Stimulated activated naive CD8-positive, alpha-beta T cell treated with anti-CD3 and anti-CD28 coated beads, Interleukin-15, Interleukin-2, amounts not matched to agents 100 U/mL and 50 U/mL, for 24 hours (primary cell): ENCODE data around the gene LHX5.

Experiments used
- ATAC-seq: fragments of 150-1000 bp; cut with Tn5 transposase; one replicate; pipeline ENCODE4 v1.10.0; 2021
- DNase-seq: peaks from one replicate; pipeline ENCODE4 v3.0.0; 2021

LHX5 gene

DNA sequence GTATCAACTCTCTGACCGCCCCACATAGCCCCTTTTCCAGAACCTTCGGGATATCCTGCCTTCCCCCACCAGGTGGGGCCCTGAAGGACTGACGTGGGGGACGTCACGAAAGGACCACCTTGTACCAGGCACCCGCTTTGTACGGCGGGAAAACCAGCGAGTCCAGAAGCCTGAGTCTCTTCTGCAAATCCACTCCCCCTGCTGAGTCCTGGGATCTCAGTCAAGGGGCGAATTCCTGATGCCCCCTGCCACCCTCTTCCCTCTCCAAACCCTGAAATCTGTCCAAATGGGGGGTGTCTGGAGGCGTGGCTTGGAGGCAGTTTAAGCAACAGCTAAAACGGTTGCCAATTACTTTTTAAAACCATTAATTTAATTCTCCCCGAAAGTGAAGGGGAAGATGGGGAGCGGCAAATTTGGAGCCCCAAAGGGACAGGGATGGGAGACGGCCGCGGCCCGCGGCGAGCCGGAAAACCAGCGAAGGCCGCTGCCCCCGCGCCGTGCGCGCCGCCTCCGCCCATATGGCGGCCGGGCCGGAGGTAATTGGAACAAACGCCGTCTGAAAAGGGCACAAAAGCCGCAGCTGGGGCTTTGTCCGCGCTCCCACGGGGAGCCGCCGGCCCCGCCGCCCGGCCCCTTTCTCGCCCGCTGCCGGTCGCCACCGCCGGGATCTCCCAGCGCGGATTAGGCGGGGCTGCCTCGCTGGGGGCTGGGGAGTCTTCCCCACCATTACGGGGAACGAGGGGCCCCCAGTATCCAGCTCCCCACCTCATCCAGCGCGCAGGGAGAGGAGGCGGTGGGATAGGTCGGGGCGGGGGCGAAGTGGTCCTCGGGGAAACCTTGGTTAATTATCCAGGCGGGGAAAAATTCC lies 6.6 kb downstream of the LHX5 start:
- no peak for ATAC-seq
- no peak for DNase-seq

- ATAC-seq, result no peak
- no peak for DNase-seq
These were observed 7.3 kb downstream of the LHX5 start for GRCh38 chr12:113464452-113464775.

DNA sequence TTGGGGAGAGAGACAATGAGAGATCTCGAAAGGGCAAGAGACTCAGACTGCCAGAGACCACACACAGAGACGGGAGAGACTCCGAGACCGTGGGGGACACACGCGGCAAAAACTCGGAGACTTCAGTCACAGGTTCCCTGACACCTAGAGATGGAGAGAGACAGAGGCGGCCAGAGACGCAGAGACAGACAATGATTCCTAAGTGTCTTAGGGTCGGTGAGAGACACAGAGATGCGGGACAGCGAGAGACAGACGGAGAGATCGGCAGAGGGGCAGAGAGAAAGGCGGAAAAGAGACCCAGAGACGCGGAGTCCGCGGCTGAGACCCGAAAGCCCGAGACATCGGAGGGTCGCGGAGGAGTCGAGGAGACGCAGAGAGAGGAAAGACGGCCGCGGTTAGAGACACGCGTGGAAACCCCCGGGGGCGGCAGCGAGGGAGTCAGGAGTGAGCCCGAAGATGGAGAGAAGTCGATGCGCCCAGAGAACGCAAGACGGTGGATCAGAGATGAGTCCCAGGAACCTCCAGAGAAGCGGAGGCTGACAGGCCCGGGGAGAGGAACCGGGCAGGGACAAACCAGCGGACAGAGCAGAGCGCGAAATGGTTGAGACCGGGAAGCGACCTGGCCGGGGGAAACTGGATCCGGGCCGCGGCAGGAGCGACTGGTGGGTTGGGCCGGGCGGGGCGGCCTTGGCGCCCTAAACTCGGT lies 7.8 kb downstream of the LHX5 start:
- DNase-seq (no peak), ATAC-seq (no peak)

DNA sequence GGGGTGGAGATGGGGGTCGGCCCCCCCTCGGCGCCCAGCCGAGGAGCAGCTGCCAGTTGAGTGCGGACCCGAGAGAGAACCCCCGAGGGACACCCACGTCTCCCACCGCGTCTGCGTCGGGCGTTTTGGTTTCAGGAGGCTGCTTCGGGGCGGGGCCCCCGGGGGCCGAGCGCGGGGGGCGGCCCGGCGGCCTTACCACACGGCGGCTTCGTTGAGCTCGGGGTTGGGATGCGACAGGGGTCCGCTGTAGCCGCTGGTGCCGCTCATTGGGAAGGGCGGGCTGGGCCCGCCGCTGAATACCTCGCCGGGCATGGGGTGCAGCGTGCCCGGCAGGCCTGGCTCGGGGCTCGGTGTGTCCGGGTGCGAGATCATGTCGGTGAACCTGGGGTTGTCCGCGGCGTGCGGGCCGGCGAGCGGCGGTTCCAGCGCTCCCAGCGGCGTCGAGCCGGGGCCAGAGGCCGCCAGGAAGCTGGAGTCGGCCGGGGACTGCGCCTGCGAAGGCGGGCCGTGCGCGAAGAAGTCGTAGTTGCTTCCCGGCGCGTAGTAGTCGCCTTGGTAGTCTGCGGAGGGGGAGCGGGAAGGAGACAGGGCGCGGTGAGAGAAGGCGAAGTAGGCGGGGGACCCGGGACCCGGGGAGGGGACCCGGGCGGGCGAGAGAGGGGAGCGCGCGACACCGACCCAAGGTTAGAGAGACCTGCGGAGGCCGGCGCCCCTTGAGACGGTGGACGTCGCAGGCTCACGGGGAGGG lies 8.5 kb downstream of the LHX5 start:
- peak; percentile 12 for DNase-seq
- no peak for ATAC-seq

DNA sequence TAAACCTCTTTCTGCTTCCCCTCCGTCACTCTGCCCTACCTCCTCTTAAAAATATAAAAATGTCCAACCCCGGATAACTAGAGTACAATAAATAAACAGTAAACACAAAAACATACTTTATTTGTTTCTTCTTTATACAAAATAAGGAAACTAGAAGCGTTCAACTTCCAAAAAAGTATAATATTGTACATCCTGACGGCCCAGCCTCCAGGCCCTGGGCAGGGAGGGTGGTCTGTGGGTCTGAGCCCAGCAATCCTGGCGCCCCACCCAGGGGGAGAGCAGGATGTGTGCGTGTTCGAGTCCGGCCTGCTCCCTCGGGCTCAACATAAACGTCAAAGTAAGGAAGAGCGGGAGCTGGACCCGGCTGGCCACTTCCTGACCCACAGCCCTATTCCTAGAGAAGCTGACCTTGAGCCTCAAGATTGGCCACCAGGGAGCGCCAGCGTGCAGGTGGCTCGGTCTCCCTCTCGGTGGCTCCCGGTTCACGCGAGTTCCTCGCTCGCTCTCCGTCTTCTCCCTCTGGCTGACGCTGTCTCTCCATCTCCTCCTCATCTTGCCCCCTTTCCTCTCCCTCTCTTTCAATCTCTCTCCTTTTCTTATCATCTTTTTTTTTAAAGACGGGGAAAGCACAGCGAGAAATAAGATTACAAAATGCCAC lies 9.4 kb downstream of the LHX5 start:
- DNase-seq (peak; percentile 80), ATAC-seq (peak; percentile 57)

DNA sequence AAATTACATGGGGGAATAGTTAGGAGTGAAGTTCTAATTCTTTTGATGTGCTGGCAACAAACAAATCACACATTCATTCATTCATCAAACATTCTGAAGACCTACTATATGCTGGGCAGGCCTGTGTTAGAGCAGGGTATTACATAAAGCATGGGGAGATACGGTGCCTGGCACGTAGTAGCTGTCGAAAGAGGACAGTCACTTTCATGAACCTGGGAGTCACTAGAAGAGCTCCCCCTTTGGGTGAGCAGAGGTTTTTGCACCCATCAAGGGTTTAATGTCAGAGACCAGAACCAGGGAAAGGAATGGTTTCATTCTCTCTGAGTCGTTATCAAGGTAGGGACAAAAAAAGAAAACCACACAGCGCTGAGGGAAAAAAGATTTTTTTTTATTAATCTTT lies 10.0 kb downstream of the LHX5 start:
- DNase-seq, result no peak
- ATAC-seq, result no peak

DNA sequence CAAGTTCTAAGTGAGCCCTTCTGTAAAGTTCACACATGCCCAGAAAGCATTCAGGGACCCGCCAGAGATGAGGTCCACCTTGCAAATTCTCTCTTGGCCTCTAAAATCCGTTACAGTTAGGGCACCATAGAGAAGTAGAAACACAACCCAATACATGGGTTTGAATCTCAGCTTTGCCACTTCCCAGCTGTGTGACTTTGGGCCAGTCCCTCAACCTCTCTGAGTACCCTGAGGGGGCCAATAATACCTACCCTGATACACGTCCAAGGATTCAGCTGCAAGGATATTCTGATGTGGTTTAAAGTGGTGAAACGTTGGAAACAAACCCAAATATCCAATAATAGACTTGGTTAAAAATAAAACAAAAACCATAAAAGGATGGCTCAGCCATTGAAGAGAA lies 11.7 kb downstream of the LHX5 start:
- DNase-seq, result no peak
- no peak for ATAC-seq

- ATAC-seq, result no peak
- DNase-seq, result no peak
These were observed 14.0 kb downstream of the LHX5 start for GRCh38 chr12:113457710-113458109.

DNA sequence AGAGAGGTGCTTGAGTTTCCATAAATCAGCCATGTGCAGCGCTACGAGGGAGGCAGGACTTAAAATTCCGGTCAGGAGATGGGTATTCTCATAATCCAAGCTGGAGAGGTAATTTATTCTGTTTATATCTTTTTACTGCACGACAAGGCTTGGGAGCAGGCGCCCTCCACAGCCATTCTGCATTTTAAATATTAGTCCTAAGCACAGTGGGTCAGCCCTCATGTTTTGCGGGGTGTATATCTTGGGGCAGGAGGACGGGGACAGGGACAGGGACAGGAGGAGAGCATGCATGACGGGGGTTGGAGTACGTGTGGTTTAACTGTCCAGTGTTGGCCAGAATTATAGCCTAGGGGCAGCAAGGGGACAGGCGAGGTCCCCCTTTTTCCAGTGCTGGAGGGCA lies 14.5 kb downstream of the LHX5 start:
- no peak for DNase-seq
- ATAC-seq, result no peak

- DNase-seq (no peak), ATAC-seq (no peak)
These were observed 14.9 kb downstream of the LHX5 start for GRCh38 chr12:113456761-113457160.

GRCh38 chr12:113456199-113456598 lies 15.5 kb downstream of the LHX5 start:
- no peak for ATAC-seq
- DNase-seq, result no peak

DNA sequence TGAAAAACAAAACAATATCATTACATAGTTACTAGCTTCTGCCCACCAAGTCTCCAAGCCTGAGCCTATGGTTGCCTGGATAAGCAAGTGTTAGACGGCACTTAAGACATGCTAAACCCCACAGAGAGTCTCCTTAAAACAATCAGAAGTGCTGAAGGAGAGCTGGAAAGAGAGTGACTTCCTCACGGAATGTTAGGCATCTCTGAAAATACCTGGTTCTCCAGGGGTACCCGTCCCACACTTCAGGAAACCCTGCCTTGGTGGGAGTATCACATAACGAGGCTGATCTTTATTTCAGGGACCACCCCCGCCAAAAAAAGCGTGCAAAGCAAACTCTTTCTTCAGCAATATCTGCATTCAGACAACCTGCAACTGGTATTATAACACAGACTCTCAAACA lies 18.3 kb downstream of the LHX5 start:
- ATAC-seq (no peak), DNase-seq (no peak)

DNA sequence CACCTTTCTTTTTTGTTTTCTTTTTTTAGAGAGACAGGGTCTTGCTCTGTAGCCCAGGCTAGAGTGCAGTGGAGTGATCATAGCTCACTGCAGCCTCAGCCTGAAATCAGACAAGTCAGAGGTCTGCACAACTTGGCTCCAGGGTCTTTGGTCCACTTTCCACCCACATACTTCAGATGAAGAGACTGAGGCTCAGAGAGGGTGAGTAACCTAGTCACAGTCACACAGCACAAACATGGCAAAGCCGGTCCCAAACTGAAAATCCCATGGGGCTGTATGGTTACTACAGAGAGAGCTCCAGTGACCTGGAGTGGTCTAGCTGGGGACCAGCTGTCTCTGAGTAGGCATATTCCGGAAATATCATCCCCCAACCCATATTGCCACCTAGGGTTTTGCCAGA lies 19.2 kb downstream of the LHX5 start:
- no peak for DNase-seq
- no peak for ATAC-seq

GRCh38 chr12:113449839-113450238 lies 21.8 kb downstream of the LHX5 start:
- no peak for ATAC-seq
- DNase-seq, result no peak

DNA sequence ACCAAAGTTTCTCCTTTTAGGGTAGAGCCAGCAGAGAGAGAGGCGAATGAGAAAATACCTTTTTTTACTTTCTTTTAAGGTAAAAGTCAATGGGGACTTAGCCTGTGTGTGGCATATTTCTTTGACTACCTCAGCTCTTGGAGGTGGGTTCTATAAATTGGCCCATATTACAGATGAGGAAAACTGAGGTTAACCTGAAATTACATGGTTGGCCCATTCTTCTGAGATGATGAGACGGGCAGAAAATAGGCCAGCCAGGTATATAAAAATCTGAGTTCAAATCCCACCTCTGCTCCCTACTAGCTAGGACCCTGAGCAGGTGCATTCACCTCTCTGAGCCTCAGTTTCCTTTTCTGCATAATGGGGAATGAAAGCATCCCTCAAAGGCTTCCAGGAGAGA lies 22.4 kb downstream of the LHX5 start:
- DNase-seq (no peak), ATAC-seq (no peak)

GRCh38 chr12:113448873-113449272 lies 22.8 kb downstream of the LHX5 start:
- DNase-seq (no peak), ATAC-seq (no peak)

DNA sequence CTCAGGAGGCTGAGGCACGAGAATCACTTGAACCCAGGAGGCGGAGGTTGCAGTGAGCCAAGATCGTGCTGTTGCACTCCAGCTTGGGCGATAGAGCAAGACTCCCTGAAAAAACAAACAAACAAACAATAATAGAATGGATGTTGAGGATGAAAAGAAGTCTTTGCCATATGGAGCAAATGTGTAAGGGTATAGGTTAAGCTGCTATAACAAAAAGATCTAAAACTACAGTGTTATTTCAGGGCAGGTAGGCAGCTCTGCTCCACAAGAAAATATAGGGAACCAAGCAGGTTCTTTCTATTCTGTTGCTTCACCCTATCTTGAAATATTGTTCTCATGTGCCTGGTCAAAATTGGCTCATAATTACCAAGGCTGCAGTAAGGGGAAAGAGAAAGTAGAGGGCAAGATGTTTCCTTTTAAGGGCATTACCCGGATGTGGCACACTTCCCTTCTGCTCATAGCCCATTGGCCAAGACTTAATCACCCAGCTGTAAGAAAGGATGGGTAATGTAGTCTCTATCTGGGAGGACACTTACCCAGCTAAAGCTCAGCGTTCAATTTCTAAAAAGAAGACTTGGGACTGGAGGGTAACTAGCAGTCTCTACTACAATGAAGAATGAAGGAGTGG lies 26.0 kb downstream of the LHX5 start:
- ATAC-seq, result no peak
- no peak for DNase-seq

- ATAC-seq (no peak), DNase-seq (no peak)
These were observed 28.6 kb downstream of the LHX5 start for GRCh38 chr12:113443030-113443539.

DNA sequence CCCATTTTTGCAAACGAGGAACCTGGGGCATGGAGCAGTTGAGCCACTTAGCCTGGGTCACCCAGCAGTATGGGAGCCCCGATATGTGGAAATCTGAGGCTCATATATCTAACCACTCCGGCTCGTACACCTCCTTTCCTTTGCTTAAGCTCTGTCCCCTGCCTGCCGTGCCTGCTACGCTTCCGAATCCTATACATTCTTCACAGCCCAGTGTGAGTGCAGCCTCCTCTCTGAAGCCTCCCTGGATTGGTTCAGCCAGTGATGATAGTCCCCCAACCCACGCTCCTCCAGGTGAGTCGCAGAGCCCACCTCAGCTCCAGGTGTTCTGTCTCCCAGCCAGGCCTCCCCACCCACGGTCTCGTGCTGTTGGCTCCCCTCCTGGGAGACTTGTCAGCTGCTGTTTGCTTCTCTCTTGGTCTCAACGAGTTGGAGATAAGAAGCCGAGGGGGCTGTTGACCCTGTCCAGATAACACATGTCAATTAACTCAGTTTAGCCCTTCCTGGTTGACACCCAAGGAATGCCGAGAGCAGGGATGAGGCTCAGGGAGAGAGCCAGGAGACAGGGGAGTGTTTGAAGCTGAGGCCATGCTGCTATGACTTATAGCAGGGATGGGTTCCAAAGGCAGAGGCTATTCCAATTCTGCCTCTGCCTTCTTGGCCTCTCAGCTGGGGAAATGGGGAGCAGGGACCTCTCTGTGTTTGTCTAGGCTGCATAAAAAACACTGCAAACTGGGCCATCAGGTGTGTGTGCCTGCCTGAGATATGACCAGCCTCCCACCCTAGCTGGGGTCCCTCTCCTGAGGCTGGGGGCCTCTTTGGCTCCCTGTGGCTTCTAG lies 30.5 kb downstream of the LHX5 start:
- ATAC-seq (no peak), DNase-seq (no peak)

- DNase-seq (no peak), ATAC-seq (no peak)
These were observed 31.3 kb downstream of the LHX5 start for GRCh38 chr12:113440336-113440735.

GRCh38 chr12:113439606-113440030 lies 32.1 kb downstream of the LHX5 start:
- ATAC-seq (peak; percentile 37), DNase-seq (peak; percentile 31)
